WTC11 (cell line): Measurements from ENCODE around the gene GOLPH3. TPM values are rescaled to one million over a fixed set of nuclear protein-coding genes. Genes with fewer than 3 reads are reported as not detected.

ENCODE experiments used
- ATAC-seq: fragments of 200-7000 bp; cut with Tn5 transposase; 2 replicates; pipeline ENCODE4 v1.10.0; 2021; ENCODE audit warnings: mild to moderate bottlenecking, moderate library complexity
- CTCF ChIA-PET: fragments of 300-600 bp; sonication (Branson Sonifier 250); formaldehyde crosslinking; loops from one replicate; lab custom pipeline; 2021; ENCODE audit warnings: antibody characterized with exemption; lab: Charles Lee
- POLR2A ChIA-PET: fragments of 350-600 bp; sonication (Branson Sonifier 250); formaldehyde crosslinking; loops from one replicate; lab custom pipeline; 2021; ENCODE audit warnings: antibody characterized with exemption; lab: Charles Lee
- DNase-seq: peaks from one replicate; pipeline ENCODE4 v3.0.0; 2021; ENCODE audit warnings: low spot score
- H3K27ac Mint-ChIP-seq: 2 replicates; pipeline ENCODE4 v1.8.0; 2021; ENCODE audit warnings: mixed read lengths
- H3K27me3 Mint-ChIP-seq: 2 replicates; pipeline ENCODE4 v1.8.0; 2021; ENCODE audit warnings: low read depth, mild to moderate bottlenecking, moderate library complexity, mixed read lengths
- H3K36me3 Mint-ChIP-seq: 2 replicates; pipeline ENCODE4 v1.8.0; 2021; ENCODE audit warnings: mixed read lengths
- H3K4me1 Mint-ChIP-seq: 2 replicates; pipeline ENCODE4 v1.8.0; 2022; ENCODE audit warnings: mixed read lengths
- H3K4me3 Mint-ChIP-seq: 2 replicates; pipeline ENCODE4 v1.8.0; 2021; ENCODE audit warnings: mild to moderate bottlenecking, moderate library complexity, mixed read lengths
- H3K9me3 Mint-ChIP-seq: 2 replicates; pipeline ENCODE4 v1.8.0; 2021; ENCODE audit warnings: mixed read lengths
- AFF4 ChIP-seq: sonication (generic); formaldehyde crosslinking; IDR thresholded peaks from 2 replicates; pipeline ENCODE4 v1.8.1; 2023; ENCODE audit warnings: mild to moderate bottlenecking, missing genetic modification reagents, borderline replicate concordance
- AR ChIP-seq: fragments of 250-450 bp; sonication (Bioruptor Pico); IDR thresholded peaks from 2 replicates; pipeline ENCODE4 v1.9.0; 2021; ENCODE audit warnings: mild to moderate bottlenecking
- ARID4B ChIP-seq: sonication (generic); formaldehyde crosslinking; IDR thresholded peaks from 2 replicates; pipeline ENCODE4 v1.8.0; 2023; ENCODE audit warnings: missing genetic modification reagents, mild to moderate bottlenecking, borderline replicate concordance
- ATF6 ChIP-seq: sonication (generic); formaldehyde crosslinking; IDR thresholded peaks from 2 replicates; pipeline ENCODE4 v1.8.1; 2023; ENCODE audit warnings: mild to moderate bottlenecking, missing genetic modification reagents
- CBFB ChIP-seq: sonication (generic); formaldehyde crosslinking; IDR thresholded peaks from 2 replicates; pipeline ENCODE4 v1.8.1; 2022; ENCODE audit warnings: mild to moderate bottlenecking, low read depth, missing genetic modification reagents
- CDX4 ChIP-seq: fragments of 250-450 bp; sonication (Bioruptor Pico); IDR thresholded peaks from 2 replicates; pipeline ENCODE4 v1.9.0; 2021; ENCODE audit warnings: moderate library complexity, mild to moderate bottlenecking, inconsistent platforms, borderline replicate concordance
- FOXP1 ChIP-seq: sonication (generic); formaldehyde crosslinking; IDR thresholded peaks from 2 replicates; pipeline ENCODE4 v1.8.0; 2022; ENCODE audit warnings: missing genetic modification reagents, mild to moderate bottlenecking, moderate library complexity, borderline replicate concordance
- FOXP4 ChIP-seq: sonication (generic); formaldehyde crosslinking; IDR thresholded peaks from 2 replicates; pipeline ENCODE4 v1.8.0; 2022; ENCODE audit warnings: mild to moderate bottlenecking, missing genetic modification reagents
- PRDM15 ChIP-seq: sonication (generic); formaldehyde crosslinking; IDR thresholded peaks from 2 replicates; pipeline ENCODE4 v1.8.0; 2022; ENCODE audit warnings: missing genetic modification reagents
- STAT6 ChIP-seq: sonication (generic); formaldehyde crosslinking; conservative IDR thresholded peaks from 2 replicates; pipeline ENCODE4 v1.8.1; 2023; ENCODE audit warnings: mild to moderate bottlenecking, low read depth, missing genetic modification reagents, moderate library complexity
- ZNF263 ChIP-seq: sonication (generic); formaldehyde crosslinking; IDR thresholded peaks from 2 replicates; pipeline ENCODE4 v1.8.1; 2022; ENCODE audit warnings: low read depth, mild to moderate bottlenecking, moderate library complexity, missing genetic modification reagents
- ZNF416 ChIP-seq: fragments of 250-450 bp; sonication (Bioruptor Pico); IDR thresholded peaks from 2 replicates; pipeline ENCODE4 v1.9.0; 2021; ENCODE audit warnings: mild to moderate bottlenecking, inconsistent platforms
- ZNF423 ChIP-seq: fragments of 250-450 bp; sonication (Bioruptor Pico); IDR thresholded peaks from 2 replicates; pipeline ENCODE4 v2.1.2; 2022; ENCODE audit warnings: mild to moderate bottlenecking, moderate library complexity
- ZNF671 ChIP-seq: fragments of 250-450 bp; sonication (Bioruptor Pico); IDR thresholded peaks from 2 replicates; pipeline ENCODE4 v1.8.0; 2021; ENCODE audit warnings: mild to moderate bottlenecking
- total RNA-seq: library from RNA; stranded (reverse); gene quantifications from 3 replicates; pipeline ENCODE4 v1.2.3, GENCODE V29; 2021

Gene GOLPH3
- total RNA-seq, 1 experiment from 2014 or later: 101 TPM

- peaks cover 13% of the 10 kb centered on the region for H3K36me3 Mint-ChIP-seq
- no peak for ATAC-seq
- no peaks in the 10 kb centered on the region for H3K27me3 Mint-ChIP-seq
- DNase-seq: no peak
- H3K9me3 Mint-ChIP-seq: no peaks in the 10 kb centered on the region
- H3K27ac Mint-ChIP-seq: no peak overlapping the region
- POLR2A ChIA-PET: no interaction called here
- H3K4me1 Mint-ChIP-seq: peaks cover 5% of the 10 kb centered on the region
- CTCF ChIA-PET: interaction anchor here (0.6 kb wide), 1 partner anchor 85 kb away, joined by 3 read pairs; no protein-coding TSS in a partner anchor
- H3K4me3 Mint-ChIP-seq: no peak overlapping the region
- TF ChIP-seq ZNF671: no peak
- no peak for TF ChIP-seq ZNF263 (CRISPR knock-in tag)
- TF ChIP-seq FOXP4 (CRISPR knock-in tag): no peak
- TF ChIP-seq ARID4B (CRISPR knock-in tag): no peak
- TF ChIP-seq STAT6 (CRISPR knock-in tag): no peak
- TF ChIP-seq CBFB (CRISPR knock-in tag): no peak
- TF ChIP-seq AFF4 (CRISPR knock-in tag): no peak
- no peak for TF ChIP-seq AR
- no peak for TF ChIP-seq FOXP1 (CRISPR knock-in tag)
- no peak for TF ChIP-seq PRDM15 (CRISPR knock-in tag)
- no peak for TF ChIP-seq ATF6 (CRISPR knock-in tag)
- TF ChIP-seq ZNF416 (CRISPR knock-in tag): no peak
- no peak for TF ChIP-seq CDX4 (CRISPR knock-in tag)
- no peak for TF ChIP-seq ZNF423
These were observed 78.9 kb downstream of the GOLPH3 start for GRCh38 chr5:32095261-32095671.
